Choroid plexus epithelial cell (primary cell): ENCODE measurements around the gene SEZ6.

Experiments
- DNase-seq: peaks from one replicate; pipeline ENCODE4 v3.0.0-alpha.2; 2010; ENCODE audit warnings: low read depth
- H3K4me3 ChIP-seq: 2 replicates; pipeline ENCODE4 v1.5.1; 2011; ENCODE audit warnings: low read depth, mild to moderate bottlenecking, control low read depth, low read length, moderate library complexity
- CTCF ChIP-seq: conservative IDR thresholded peaks from 2 replicates; pipeline ENCODE4 v1.5.1; 2011; ENCODE audit warnings: low read depth, mild to moderate bottlenecking, control low read depth, inconsistent platforms, low read length, moderate library complexity

SEZ6 gene

GRCh38 chr17:28949185-28950016, 56.4 kb downstream of the SEZ6 start:
- peak overlapping the region; percentile 88 for H3K4me3 ChIP-seq
- TF ChIP-seq CTCF = no peak
- DNase-seq = peak; percentile 51

GRCh38 chr17:28948873-28949184, 57.0 kb downstream of the SEZ6 start:
- peak; percentile 60 for DNase-seq
- H3K4me3 ChIP-seq = peak overlapping the region; percentile 88
- no peak for TF ChIP-seq CTCF

GRCh38 chr17:28948342-28948741, 57.5 kb downstream of the SEZ6 start:
- TF ChIP-seq CTCF = no peak
- peak overlapping the region; percentile 88 for H3K4me3 ChIP-seq
- DNase-seq = no peak

GRCh38 chr17:28947639-28948038, 58.2 kb downstream of the SEZ6 start:
- peak overlapping the region; percentile 2 for H3K4me3 ChIP-seq
- DNase-seq = no peak
- TF ChIP-seq CTCF = no peak

- no peak overlapping the region for H3K4me3 ChIP-seq
- peak; percentile 62 for DNase-seq
- no peak for TF ChIP-seq CTCF
Observed at GRCh38 chr17:28946239-28946638, 59.6 kb downstream of the SEZ6 start.

- no peak overlapping the region for H3K4me3 ChIP-seq
- DNase-seq = peak; percentile 54
- TF ChIP-seq CTCF = no peak
Observed at GRCh38 chr17:28944862-28945741, 60.7 kb downstream of the SEZ6 start.

GRCh38 chr17:28944343-28944742, 61.5 kb downstream of the SEZ6 start:
- no peak for TF ChIP-seq CTCF
- H3K4me3 ChIP-seq = no peak overlapping the region
- DNase-seq = no peak
